Medulla oblongata (tissue), 1 donor: ENCODE data around the gene EML6.
A peak's percentile ranks its signal among the peaks of the same experiment; 100 is the strongest.
"Not testable (repeated sequence)": the region's sequence is repeated elsewhere in the genome, so short reads cannot be mapped to it uniquely, and the experiment has no call there.

Experiments used
- DNase-seq: peaks from one replicate; pipeline ENCODE4 v3.0.0-alpha.2; 2015; ENCODE audit errors: extremely low spot score

Gene EML6

DNA sequence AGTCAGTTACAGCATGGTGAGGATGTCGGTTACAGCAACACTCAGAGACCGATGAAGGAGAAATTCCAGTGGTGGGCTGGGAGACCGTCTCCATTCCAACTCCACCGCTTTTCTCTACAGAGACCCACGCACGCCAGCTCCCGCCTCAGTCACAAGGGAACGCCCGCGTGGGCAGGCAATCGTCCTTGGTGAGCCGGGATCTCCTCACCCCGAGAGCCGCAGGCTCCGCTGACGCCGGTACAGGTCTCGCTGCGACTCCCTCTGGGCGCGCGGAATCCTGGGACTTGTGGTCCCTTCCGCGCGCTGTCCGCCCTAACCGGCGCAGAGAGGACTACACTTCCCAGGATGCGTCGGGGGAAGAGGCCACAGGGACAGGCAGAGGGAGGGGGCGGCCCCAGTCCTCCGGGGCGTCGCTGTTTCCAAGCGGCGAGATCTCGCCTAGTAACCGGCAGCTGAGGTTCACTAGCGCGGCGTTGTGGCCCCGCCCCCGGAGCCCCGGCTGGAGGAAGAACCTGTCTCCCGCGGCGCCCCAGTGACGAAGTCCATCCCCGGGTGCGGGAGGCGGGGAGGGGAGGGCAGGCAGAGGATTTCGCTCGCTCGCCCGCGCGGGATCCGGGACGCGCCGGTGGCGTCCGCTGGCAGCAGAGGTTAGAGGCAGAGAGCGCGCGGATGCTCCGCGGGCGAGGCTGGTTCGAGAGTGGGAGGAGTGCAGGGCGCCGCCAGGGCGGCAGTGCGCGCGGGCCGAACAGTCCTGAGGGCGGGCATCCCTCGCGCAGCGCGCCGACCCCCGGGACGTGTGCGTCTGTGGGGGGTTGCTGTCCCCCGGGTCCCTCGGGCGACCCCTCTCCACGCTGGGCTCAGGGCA, at the start of gene EML6:
Gene EML6, plus strand, starts transcription at position 532 of the 865 bp plus-strand sequence. CDS start 1,400 bp downstream, outside the sequence.
- peak; percentile 100 for DNase-seq

DNA sequence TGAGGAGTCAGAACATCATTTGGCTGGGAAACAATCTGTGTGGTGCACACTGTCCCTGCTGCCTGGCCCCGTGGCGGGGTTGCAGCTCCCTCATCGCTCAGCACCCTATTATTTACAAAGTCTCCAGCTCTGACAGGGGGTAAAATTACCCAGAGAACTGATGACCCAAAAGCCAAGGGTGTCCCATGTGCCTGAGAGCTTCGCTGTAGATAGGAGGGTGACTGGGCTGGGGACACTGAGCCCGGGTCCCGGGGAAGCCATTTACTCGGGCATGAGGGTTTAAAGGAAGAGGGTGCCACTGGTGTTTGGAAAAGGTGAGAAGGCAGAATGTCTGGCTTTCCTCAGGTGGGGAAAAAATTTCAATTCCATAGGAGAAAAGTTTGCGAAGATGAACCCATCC, 48.2 kb upstream of the EML6 start:
- DNase-seq: no peak

DNA sequence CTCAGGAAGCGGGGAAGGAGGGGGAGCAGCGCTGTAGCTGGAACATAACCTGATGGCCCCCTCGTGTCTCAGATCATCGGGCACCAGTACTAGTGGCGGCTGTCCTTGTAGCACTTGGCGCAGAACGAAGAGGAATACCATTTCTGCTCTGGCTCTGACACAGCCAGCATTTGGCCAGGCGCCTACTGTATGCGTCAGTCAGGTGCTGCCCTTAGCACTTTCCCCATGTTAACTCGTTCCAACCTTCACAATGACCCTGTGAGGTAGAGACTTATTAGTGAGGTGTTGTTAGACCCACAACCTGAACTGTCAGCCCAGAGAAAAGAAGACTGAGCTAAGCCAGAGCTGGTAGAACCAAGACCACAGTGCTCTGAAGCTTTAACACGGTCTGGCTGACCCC, 47.7 kb upstream of the EML6 start:
- DNase-seq: no peak

DNA sequence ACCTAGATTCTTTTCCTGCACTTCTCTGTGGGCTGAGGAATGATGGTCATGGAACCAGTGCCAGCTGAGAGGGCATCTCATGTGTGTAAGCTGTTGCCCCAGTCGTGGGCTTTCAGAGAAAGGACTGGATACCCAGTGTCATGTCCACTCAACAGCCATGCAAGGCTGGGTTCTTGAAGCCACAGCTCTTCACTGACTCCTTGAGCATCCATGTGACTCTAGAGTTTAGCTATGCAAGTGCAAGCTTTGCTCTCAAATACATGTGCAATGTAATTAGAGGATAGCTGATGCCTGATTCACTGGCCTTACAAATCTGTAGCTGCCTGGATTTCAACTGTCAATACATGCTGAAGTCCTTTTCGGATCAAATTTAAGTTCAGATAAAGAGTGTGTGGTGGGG, 46.8 kb upstream of the EML6 start:
- DNase-seq: no peak

DNA sequence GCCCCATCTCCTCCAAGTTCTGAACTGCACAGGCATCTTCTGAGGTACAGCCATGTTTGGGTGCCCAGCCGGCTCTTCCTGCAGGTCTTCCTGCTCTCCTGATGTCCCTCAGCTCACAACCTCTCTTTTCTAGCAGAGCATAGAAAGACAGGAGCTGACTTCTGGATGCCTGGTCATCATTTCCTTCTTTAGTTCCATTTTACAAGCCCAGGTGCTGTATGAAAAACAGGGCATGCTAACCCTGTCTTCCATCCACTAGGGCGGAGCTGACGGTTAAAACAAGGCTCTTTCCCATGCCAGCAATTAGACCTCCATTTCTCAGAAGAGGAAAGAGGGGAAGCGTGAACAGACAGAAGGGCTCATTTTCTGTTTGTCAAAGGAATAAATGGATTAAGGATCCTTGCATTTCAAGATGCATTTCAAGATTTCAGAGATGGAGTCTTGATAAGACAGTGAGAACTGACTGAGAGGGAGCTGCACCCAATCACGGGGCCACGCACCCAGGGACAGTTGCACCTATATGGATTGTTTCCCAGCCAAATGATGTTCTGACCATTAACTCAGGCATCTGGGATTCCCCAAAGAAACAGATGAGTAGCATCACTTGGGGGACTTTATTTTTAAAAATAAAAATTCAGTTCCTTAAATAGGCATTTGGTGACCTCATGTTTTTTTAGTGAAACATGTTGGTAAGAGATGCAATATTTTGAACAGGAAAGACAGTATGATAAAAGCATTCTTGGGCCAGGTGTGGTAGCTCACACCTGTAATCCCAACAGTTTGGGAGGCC, 45.8 kb upstream of the EML6 start:
- DNase-seq: no peak

DNA sequence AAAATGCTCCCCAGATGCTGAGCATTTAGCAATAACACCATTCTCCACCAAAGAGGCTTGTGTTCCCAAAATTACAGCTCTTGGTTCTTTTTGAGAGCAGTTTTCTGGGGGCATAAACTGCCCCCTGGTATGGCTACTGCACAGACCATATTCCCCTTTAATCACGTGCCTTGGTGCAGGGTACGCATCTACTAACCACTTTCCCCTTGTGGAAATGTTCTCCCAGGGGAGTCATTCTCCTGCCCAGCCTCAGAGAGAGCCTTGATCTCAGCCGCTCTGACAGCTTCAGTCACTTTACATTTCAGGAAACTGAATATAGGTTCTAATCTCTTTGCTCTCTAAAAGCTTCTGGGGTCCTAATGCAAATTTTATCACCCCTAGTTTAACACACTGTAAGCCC, 44.7 kb upstream of the EML6 start:
- DNase-seq: no peak

DNA sequence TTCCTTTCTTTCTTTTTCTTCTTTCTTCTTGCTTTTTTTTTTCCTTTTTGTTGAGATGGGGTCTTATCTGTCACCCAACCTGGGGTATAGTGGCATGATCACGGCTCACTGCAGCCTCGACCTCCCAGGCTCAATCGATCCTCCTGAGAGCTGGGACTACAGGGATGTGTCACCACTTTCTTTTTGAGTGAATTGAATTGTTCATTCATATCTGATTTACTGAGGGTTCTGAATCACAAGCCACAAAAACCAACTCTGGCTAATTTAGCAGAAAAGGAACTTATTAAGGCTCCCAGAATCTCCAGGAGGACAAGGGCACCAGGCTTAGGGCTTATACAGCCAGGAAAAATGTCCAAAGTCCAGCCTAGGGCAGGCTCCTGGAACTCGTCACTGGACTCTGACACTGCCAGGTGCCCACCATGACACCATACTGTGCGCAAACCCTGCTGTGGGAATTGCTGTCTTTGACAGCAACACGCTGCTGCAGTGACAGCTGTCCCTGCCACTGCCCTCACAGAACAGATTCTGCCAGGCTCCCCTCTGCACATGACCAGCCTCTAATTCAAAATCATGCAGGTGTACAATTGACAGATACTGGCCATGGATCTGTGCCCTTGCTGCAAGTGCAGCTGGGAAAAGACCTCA, 42.9 kb upstream of the EML6 start:
- DNase-seq: no peak

DNA sequence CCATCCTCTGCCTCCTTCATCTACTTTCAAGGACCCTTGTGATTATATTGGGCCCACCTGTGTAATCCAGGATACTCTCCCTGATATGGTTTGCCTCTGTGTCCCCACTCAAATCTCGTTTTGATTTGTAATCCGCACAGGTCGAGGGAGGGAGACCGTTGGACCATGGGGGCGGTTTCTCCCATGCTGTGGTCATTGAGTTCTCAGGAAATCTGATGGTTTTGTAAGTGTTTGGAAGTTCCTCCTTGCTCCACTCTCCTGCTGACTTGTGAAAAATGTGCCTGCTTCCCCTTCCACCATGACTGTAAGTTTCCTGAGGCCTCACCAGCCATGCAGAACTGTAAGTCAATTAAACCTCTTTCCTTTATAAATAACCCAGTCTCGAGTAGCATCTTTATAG, 42.0 kb upstream of the EML6 start:
- DNase-seq: no peak

DNA sequence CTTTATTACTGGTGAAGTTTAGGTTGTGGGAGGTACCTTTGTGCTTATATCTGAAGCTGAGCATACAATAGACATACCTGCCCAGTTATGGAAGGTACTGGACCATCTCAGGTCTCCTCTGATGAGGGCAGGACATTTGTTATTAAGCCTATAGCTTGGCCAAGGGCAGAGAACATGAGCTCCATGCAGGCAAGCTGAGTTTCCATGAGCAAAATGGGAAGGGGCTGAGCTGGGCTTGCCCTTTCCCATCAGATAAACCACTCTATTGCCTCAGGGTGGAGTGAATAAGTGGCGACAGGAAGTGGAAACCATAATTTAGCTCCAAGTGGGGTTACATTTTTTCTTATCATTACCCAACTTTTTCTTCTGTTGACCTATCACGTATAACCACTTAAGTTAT, 39.9 kb upstream of the EML6 start:
- no peak for DNase-seq

DNA sequence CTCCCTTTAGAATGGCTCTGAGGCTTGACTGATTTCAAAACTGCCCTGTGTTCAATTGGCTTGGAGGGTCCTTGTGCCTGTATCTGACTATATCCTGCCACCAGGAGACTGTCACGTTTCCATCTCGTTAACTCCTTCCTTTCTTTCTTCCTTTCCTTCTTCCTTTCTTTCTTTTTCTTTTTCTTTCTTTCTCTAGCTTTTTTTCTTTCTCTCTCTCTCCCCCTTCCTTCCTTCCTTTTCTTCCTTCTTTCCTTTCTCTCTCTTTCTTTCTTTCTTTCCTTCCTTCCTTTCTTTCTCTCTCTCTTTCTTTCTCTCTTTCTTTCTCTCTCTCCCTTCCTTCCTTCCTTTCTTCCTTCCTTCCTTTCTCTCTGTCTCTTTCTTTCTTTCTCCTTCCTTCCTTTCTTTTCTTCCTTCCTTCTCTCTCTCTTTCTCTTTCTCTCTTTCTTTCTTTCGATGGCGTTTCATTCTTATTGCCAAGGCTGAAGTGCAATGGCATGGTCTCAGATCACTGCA, 38.1 kb upstream of the EML6 start:
- no peak for DNase-seq

DNA sequence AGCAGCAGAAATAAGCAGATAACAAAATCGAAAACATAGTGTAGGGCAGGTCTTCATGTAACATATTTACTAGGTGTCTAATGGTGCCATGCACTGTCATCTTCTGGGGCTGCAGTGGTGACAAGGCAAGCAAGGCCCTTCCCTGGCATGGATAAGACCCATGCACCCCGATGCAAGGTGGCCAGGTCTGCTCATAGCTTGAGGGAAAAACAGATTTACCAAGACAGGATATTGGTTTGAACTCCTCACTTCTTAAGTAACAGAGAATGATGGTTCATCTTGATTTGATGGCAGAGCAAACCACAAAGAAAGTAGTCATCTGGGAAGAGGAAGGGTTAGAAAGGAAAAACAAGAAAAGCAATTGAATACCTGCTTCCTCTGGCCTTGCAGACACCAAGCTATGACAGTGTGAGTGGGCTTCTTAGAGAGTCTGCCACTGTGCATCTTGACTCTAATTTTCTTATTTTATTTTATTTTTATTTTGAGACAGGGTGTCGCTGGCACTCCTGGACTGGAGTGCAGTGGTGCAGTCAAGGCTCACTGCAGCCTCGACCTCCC, 35.8 kb upstream of the EML6 start:
- no peak for DNase-seq

DNA sequence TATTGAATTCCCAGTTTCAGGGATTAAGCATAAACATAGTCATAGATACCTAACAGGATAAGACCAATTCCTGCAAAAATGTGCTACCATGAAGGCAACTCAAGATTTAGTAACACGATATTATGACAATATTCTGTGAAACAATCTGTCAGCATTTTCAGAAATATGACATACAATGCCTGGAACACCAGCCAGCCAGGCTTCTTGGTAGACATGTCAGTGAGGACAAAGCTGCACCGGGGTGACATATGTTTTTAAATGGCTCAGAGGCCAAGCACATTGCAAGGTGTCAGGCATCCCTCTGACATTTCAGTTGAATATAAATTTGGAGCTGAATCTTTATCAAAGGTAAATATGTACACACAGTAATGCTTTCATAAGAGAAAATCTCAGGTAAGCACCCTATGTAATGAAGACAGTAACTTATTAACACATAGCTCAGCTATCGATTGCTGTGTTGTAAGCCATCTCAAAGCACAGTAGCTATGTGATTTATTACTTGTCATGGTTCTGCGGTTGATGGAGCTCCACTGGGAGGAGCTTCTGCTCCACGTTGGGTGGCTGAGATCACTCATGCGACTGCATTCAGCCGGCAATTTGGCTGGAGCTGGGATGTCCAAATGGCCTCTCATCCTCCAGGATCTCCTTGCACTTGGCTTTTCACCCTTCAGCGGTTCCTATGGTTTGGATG, 31.9 kb upstream of the EML6 start:
- no peak for DNase-seq

DNA sequence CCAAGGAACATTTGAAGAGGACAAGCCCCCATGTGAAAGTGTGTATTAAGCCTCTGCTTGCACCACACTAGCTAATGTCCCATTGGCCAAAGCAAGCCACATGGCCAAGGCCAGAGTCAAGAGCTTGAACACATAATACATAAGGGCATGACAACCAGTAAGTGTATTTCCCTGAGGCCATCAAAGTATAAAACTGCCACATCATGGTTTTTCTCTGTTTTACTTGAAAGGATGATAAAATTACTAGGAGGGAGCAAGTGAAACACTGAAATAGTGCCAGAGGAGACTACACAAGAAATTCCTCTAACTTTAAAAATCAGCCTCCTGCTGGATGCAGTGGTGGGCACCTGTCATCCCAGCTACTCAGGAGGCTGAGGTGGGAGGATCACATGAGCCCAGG, 30.9 kb upstream of the EML6 start:
- no peak for DNase-seq

DNA sequence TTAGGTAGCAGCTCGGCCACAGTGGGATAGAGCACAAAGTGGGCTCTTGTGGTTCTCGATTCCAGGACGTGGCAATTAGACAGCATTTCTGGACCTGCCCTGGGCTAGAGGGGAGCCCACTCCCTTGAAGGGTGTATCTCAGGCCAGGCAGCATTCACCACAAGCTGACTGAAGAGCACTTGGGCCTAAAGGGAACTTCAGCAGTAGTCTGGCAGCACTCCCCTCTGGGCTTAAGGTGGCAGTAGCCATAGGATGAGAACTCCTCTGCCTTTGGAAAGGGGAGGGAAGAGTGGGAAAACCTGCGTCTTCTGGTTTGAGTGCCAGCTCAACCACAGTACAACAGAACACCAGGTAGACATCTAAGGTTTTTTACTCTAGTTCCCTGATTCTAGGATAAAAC, 28.1 kb upstream of the EML6 start:
- DNase-seq: no peak

DNA sequence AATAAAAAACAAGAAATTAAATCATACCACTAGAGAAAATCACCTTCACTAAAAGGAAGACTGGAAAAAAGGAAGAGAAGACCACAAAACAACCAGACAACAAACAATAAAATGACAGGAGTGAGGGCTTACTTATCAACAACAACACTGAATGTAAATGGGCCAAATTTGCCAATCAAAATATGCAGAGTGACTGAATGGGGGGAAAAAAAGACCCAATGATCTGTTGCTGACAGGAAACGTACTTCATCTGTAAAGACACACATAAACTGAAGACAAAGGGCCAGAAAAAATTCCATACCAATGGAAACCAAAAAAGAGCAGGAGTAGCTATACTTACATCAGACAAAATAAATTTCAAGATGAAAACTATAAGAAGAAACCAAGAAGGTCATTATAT, 25.5 kb upstream of the EML6 start:
- no peak for DNase-seq

DNA sequence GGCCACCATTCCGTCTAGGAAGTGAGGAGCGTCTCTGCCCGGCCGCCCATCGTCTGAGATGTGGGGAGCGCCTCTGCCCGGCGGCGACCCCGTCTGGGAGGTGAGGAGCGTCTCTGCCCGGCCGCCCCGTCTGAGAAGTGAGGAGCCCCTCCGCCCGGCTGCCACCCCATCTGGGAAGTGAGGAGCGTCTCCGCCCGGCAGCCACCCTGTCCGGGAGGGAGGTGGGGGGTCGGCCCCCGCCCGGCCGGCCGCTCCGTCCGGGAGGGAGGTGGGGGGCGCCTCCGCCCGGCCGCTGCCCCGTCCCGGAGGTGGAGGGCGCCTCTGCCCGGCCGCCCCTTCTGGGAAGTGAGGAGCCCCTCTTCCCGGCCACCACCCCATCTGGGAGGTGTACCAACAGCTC, 24.5 kb upstream of the EML6 start:
- DNase-seq: not testable (repeated sequence)

DNA sequence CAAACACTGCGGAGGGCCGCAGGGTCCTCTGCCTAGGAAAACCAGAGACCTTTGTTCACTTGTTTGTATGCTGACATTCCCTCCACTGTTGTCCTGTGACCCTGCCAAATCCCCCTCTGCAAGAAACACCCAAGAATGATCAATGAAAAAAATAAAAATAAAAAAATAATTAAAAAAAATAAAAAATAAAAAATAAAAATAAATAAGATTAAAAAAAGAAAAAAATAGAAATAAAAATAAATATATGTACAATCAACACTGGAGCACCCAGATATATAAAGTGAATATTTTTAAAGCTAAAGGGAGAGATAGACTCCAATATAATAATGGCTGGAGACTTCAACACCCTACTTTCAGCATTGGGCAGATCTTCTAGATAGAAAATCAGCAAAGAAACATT, 23.8 kb upstream of the EML6 start:
- DNase-seq: no peak

DNA sequence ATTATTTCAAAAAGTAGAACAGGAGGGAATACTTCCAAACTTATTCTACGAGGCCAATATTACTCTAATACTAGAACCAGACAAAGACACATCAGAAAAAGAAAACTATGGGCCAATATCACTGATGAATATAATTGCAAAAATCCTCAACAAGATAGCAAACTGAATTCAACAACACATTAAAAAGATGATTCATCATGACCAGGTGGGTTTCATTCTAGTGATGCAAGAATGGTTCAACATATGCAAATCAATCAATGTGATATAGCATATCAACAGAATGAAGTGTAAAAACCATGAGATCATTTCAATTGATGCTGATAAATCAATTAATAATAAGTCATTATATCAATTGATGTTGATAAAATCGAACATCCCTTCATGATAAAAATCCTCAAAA, 22.4 kb upstream of the EML6 start:
- DNase-seq: no peak

DNA sequence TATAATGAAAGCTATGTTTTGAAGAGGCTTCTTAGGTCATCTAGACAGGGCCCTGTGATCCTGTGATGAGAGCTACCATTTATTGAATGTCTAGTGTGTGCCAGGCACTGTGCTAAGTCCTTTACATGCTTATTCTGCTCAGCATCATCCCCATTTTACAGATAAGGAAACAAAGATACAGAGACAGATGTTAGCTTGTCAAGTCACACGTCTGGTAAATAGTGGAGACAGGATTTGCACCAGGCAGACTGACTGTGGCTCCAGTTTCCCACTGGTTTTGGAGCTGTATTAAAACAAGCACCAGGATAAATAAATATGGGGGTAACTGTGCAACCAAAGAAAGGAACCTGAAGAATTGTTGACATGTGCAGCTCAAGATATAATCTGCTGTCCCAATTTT, 19.2 kb upstream of the EML6 start:
- no peak for DNase-seq

DNA sequence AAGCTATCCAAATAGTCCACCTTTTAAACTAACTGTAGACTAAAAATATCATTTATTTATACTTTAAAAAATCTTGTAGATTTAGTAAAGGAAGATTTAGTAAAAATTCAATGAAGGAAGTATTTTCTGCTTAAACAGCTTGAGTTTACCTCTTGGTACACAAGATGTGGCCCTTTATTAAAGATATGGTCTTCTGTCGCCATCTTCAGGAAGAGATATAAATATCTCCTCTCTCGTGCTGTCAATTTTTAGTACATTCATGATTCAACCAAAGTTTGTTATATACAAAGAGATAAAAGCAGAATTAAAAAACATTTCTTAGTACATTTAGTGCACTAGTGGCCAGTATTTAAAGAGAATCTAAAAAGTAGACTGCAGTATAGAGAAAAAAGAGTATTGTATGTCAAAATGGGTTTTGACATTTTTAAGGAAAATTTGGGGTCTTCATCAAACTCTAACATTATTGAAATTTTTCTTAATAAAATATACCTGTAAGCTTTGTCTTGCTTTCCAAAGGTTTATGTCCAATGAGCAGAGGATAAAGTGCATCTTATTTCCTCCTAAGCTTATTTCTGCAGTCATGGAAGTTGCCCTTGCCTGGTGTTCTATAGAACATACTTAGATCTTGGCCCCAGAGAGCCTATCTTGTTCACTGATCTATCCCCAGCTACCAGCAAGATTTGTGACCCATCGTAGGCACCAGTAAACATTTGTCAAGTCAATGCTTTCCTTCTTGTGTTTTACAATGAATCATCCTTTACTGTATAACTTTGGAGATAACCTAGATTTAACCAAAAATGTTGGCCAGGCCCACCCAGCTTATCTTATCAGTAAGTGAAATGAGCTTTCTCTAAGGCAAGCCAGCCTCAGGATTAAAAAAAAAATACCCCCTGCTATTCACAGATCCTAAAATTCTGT, 18.5 kb upstream of the EML6 start:
- peak; percentile 90 for DNase-seq
